GM19193 (cell line): Measurements from ENCODE around the gene ACOXL.

Experiments
- POLR2A ChIP-seq: IDR thresholded peaks from 4 replicates; pipeline ENCODE4 v1.6.1; 2011; ENCODE audit not compliant: insufficient read depth, insufficient read length; ENCODE audit errors: extremely low read depth

Gene ACOXL

GRCh38 chr2:111042772-111043771 lies 310.7 kb downstream of the ACOXL start:
- TF ChIP-seq POLR2A: no peak

GRCh38 chr2:111044066-111044465 lies 311.7 kb downstream of the ACOXL start:
- no peak for TF ChIP-seq POLR2A

GRCh38 chr2:111045771-111046444 lies 313.5 kb downstream of the ACOXL start:
- TF ChIP-seq POLR2A: no peak

- TF ChIP-seq POLR2A: no peak
Measured at GRCh38 chr2:111046670-111047069, 314.3 kb downstream of the ACOXL start.

GRCh38 chr2:111048856-111049768 lies 316.7 kb downstream of the ACOXL start:
- no peak for TF ChIP-seq POLR2A

- TF ChIP-seq POLR2A: no peak
Measured at GRCh38 chr2:111049792-111050640, 317.6 kb downstream of the ACOXL start.

GRCh38 chr2:111050701-111051376 lies 318.5 kb downstream of the ACOXL start:
- TF ChIP-seq POLR2A: no peak

GRCh38 chr2:111052621-111053020 lies 320.2 kb downstream of the ACOXL start:
- TF ChIP-seq POLR2A: no peak

GRCh38 chr2:111053266-111053665 lies 320.9 kb downstream of the ACOXL start:
- no peak for TF ChIP-seq POLR2A

GRCh38 chr2:111053825-111054515 lies 321.6 kb downstream of the ACOXL start:
- no peak for TF ChIP-seq POLR2A

GRCh38 chr2:111054791-111055691 lies 322.7 kb downstream of the ACOXL start:
- no peak for TF ChIP-seq POLR2A

- TF ChIP-seq POLR2A: no peak
Measured at GRCh38 chr2:111055735-111056134, 323.4 kb downstream of the ACOXL start.
